ENCODE measurements around the gene HCLS1.

DNA sequence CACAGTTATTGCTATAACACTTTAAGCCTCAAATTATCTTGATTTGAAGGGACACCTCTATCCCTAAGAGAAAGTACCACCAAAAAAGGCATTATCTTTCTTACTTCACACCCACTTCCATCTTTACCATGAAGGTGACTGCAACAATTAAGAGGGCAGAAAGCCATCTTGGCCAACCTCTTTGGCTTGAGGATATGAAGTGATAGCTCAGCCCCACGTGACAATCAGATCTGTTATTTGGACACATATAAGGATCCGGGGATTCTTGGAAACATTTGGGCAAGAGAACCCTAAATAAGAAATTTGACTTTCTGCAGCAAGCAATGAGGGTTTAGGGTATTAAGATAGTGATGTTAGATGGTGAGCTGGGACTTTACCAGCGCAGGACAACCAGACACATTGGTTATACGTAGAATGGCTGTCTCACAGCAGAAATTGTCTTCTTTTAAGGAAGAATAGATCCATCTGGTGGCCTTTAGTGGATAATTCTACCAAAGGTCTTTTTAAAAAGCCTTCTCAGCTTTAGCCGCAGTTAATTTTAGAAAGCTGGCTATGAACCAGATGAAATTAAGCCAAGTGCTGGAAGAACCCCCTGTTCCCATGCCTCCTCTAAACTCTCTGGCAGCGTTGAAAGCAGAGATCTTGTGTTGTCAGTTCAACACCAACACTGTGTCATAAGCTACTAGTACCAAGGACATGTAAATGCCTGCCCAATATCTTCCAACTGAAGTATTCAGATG lies 12.3 kb downstream of the HCLS1 start:
- TF ChIP-seq ZNF658 (tag by site-specific recombination; IDR thresholded peaks at IDR 0.05) (no peak), ZNF311 (tag by site-specific recombination; IDR thresholded peaks at IDR 0.05; ENCODE audit: borderline replicate concordance) (no peak), SP2 (tag by site-specific recombination; IDR thresholded peaks at IDR 0.05) (no peak), ZNF558 (tag by site-specific recombination; IDR thresholded peaks at IDR 0.05) (no peak), ZNF549 (tag by site-specific recombination; IDR thresholded peaks at IDR 0.05) (no peak), ZFP37 (tag by site-specific recombination; IDR thresholded peaks at IDR 0.05) (no peak), SCRT2 (tag by site-specific recombination; IDR thresholded peaks at IDR 0.05) (no peak), ZBTB21 (tag by site-specific recombination; IDR thresholded peaks at IDR 0.05) (no peak), ZNF664 (tag by site-specific recombination; IDR thresholded peaks at IDR 0.05) (no peak)
- TF ChIP-seq, protein P1, sequence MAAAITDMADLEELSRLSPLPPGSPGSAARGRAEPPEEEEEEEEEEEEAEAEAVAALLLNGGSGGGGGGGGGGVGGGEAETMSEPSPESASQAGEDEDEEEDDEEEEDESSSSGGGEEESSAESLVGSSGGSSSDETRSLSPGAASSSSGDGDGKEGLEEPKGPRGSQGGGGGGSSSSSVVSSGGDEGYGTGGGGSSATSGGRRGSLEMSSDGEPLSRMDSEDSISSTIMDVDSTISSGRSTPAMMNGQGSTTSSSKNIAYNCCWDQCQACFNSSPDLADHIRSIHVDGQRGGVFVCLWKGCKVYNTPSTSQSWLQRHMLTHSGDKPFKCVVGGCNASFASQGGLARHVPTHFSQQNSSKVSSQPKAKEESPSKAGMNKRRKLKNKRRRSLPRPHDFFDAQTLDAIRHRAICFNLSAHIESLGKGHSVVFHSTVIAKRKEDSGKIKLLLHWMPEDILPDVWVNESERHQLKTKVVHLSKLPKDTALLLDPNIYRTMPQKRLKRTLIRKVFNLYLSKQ (tag by site-specific recombination; IDR thresholded peaks at IDR 0.05; ENCODE audit: borderline replicate concordance): no peak
- TF ChIP-seq, protein P2, sequence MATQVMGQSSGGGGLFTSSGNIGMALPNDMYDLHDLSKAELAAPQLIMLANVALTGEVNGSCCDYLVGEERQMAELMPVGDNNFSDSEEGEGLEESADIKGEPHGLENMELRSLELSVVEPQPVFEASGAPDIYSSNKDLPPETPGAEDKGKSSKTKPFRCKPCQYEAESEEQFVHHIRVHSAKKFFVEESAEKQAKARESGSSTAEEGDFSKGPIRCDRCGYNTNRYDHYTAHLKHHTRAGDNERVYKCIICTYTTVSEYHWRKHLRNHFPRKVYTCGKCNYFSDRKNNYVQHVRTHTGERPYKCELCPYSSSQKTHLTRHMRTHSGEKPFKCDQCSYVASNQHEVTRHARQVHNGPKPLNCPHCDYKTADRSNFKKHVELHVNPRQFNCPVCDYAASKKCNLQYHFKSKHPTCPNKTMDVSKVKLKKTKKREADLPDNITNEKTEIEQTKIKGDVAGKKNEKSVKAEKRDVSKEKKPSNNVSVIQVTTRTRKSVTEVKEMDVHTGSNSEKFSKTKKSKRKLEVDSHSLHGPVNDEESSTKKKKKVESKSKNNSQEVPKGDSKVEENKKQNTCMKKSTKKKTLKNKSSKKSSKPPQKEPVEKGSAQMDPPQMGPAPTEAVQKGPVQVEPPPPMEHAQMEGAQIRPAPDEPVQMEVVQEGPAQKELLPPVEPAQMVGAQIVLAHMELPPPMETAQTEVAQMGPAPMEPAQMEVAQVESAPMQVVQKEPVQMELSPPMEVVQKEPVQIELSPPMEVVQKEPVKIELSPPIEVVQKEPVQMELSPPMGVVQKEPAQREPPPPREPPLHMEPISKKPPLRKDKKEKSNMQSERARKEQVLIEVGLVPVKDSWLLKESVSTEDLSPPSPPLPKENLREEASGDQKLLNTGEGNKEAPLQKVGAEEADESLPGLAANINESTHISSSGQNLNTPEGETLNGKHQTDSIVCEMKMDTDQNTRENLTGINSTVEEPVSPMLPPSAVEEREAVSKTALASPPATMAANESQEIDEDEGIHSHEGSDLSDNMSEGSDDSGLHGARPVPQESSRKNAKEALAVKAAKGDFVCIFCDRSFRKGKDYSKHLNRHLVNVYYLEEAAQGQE (tag by site-specific recombination; IDR thresholded peaks at IDR 0.05): no peak
- TF ChIP-seq, protein P3, sequence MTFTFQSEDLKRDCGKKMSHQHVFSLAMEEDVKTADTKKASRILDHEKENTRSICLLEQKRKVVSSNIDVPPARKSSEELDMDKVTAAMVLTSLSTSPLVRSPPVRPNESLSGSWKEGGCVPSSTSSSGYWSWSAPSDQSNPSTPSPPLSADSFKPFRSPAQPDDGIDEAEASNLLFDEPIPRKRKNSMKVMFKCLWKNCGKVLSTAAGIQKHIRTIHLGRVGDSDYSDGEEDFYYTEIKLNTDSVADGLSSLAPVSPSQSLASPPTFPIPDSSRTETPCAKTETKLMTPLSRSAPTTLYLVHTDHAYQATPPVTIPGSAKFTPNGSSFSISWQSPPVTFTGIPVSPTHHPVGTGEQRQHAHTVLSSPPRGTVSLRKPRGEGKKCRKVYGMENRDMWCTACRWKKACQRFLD (tag by site-specific recombination; IDR thresholded peaks at IDR 0.05): no peak
- TF ChIP-seq, protein P4, sequence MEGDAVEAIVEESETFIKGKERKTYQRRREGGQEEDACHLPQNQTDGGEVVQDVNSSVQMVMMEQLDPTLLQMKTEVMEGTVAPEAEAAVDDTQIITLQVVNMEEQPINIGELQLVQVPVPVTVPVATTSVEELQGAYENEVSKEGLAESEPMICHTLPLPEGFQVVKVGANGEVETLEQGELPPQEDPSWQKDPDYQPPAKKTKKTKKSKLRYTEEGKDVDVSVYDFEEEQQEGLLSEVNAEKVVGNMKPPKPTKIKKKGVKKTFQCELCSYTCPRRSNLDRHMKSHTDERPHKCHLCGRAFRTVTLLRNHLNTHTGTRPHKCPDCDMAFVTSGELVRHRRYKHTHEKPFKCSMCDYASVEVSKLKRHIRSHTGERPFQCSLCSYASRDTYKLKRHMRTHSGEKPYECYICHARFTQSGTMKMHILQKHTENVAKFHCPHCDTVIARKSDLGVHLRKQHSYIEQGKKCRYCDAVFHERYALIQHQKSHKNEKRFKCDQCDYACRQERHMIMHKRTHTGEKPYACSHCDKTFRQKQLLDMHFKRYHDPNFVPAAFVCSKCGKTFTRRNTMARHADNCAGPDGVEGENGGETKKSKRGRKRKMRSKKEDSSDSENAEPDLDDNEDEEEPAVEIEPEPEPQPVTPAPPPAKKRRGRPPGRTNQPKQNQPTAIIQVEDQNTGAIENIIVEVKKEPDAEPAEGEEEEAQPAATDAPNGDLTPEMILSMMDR (tag by site-specific recombination; IDR thresholded peaks at IDR 0.05): no peak
